ENCODE results near the gene SIGLEC15.

The SIGLEC15 gene

DNA sequence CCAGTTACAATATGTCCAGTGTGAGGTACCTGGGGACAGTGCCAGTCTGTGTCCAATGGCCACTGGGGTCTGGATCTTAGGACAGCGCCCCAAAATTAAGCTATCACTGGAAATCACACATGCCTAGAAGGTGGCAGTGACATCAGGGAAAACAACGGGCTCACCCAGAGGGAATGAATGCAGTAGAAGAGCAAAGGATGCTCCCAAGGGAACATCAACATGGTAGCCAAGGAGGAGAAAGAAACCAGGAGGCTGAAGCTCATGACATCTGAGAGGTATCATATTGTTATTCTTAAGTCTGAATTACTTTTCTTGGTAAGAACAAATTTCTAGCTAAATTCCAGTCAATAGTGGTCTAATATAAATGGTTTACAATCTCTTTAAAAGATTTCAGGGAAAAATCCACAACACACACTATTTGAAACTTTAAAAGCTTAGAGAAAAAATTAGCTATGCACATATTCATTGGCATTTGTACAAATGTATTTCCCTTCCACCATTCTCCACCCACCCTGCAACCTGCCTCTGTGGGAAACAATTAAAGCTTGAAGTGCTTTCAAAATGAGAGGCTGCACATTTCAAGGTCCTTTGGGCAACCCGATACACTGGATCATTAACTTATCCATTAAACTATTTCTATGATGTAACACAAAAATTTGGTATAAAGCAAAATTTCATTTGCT, 55.5 kb downstream of the SIGLEC15 start:
- DNase-seq, result no peak

- no peak for DNase-seq
These were observed 62.1 kb downstream of the SIGLEC15 start for GRCh38 chr18:45887585-45887984.

DNA sequence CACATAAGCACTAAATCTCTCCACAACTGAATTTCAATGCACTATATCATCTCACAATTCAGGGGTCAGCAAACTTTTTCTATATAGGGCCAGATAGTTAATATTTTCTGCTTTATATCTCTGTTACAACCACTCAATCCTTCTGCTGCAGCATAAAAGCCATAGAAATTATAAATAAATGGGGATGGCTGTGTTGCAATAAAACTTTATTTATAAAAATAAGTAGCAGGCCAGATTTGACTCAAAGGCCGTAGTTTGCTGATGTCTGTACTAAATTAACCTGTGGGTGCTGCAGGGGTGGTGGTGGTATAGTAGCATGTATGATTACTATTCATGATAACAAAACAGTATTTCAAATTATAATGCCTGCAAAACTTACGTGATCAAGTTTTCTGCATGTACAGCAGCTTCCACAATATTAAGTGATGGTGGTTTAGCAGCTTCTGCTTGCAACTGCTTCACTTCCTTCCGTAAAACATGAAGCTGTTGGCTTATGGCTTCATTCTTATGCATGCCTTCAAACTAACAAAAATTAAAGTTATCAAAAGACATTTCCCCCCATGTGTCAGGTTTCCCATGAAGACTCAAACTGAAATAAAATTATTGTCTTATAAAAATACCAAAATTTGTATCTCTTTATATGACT, 64.1 kb downstream of the SIGLEC15 start:
- DNase-seq, result no peak

DNA sequence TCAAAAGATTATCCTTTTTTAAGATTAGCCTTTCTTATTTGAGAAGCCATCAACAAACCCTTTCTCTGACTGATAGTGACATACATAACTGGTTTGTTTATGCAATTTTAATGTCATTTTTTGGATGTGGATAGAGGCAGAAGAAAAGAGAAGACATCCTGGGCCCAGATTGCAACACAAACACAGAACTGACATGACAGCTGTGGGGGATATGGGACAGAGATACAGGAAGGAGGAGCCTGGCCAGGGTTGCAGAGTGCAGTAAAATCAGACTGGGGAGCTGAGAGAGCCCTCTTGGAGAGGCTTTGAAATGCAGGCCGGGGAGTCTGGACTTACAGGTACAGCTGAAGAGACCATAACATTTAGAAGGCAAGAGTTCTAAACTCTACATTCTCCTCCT, 65.1 kb downstream of the SIGLEC15 start:
- no peak for DNase-seq

GRCh38 chr18:45891806-45892205, 66.3 kb downstream of the SIGLEC15 start:
- DNase-seq, result no peak

Data from T1000 (cell line).